SU-DHL-6 (cell line): Measurements from ENCODE around the gene MYH15.

ENCODE experiments used
- H2AFZ ChIP-seq: fragments of 200-600 bp; sonication (generic); 2 replicates; pipeline ENCODE4 v1.6.1; 2014; ENCODE audit warnings: low read depth, mild to moderate bottlenecking, moderate library complexity, mixed read lengths, antibody characterized with exemption, low read length; ENCODE audit not compliant: severe bottlenecking
- H3F3A ChIP-seq: fragments of 200-600 bp; shearing (Covaris generic); 2 replicates; pipeline ENCODE4 v1.6.0; 2016; ENCODE audit warnings: antibody characterized with exemption, mild to moderate bottlenecking; ENCODE audit not compliant: insufficient read depth
- H3K27ac ChIP-seq: fragments of 200-600 bp; sonication (generic); 2 replicates; pipeline ENCODE4 v1.5.1; 2016; ENCODE audit warnings: low read depth, mild to moderate bottlenecking, low read length, moderate library complexity, mixed read lengths
- H3K27me3 ChIP-seq: fragments of 200-600 bp; sonication (generic), shearing (Covaris generic); 2 replicates; pipeline ENCODE4 v1.6.0; 2014; ENCODE audit warnings: mild to moderate bottlenecking, low read length
- H3K36me3 ChIP-seq: fragments of 200-600 bp; sonication (generic); 2 replicates; pipeline ENCODE4 v1.6.1; 2014; ENCODE audit warnings: mild to moderate bottlenecking, low read length, mixed read lengths
- H3K4me2 ChIP-seq: fragments of 300-600, 200-600 bp; shearing (Covaris generic), sonication (generic); 2 replicates; pipeline ENCODE4 v1.6.0; 2014; ENCODE audit warnings: low read length, low read depth, mild to moderate bottlenecking; ENCODE audit not compliant: poor library complexity, severe bottlenecking
- H3K4me3 ChIP-seq: fragments of 200-600 bp; sonication (generic); 2 replicates; pipeline ENCODE4 v1.5.1; 2014; ENCODE audit warnings: antibody characterized with exemption, low read length, mild to moderate bottlenecking, mixed read lengths; ENCODE audit not compliant: insufficient read depth, poor library complexity, severe bottlenecking
- H3K79me2 ChIP-seq: fragments of 200-600 bp; sonication (generic); 2 replicates; pipeline ENCODE4 v1.6.1; 2014; ENCODE audit warnings: mild to moderate bottlenecking, low read length, moderate library complexity; ENCODE audit not compliant: insufficient read depth
- H3K9ac ChIP-seq: fragments of 200-600 bp; sonication (generic); 2 replicates; pipeline ENCODE4 v1.7.0; 2014; ENCODE audit warnings: mild to moderate bottlenecking, low read length
- H3K9me2 ChIP-seq: fragments of 200-600 bp; sonication (generic); replicated peaks from 2 replicates; pipeline ENCODE4 v1.6.1; 2014; ENCODE audit warnings: low read length; ENCODE audit not compliant: insufficient read depth
- H3K9me3 ChIP-seq: fragments of 200-600 bp; sonication (generic); 2 replicates; pipeline ENCODE4 v1.6.1; 2014; ENCODE audit warnings: low read length, mixed read lengths; ENCODE audit not compliant: insufficient read depth
- H4K20me1 ChIP-seq: fragments of 200-600 bp; sonication (generic); 2 replicates; pipeline ENCODE4 v1.6.1; 2014; ENCODE audit warnings: low read depth, mild to moderate bottlenecking, antibody characterized with exemption, low read length, moderate library complexity, mixed read lengths
- EZH2phosphoT487 ChIP-seq: fragments of 200-600 bp; sonication (generic), shearing (Covaris generic); conservative IDR thresholded peaks from 2 replicates; pipeline ENCODE4 v1.6.1; 2018; ENCODE audit warnings: mild to moderate bottlenecking, antibody characterized with exemption, low read length, moderate library complexity, mixed read lengths
- TF ChIP-seq, protein P1 (sequence below): fragments of 200-600 bp; sonication (generic); IDR thresholded peaks from one replicate; pipeline ENCODE4 v1.5.1; 2017; ENCODE audit warnings: antibody characterized with exemption, mild to moderate bottlenecking, low read length, moderate library complexity; ENCODE audit not compliant: insufficient read depth, poor library complexity, severe bottlenecking

Gene MYH15

DNA sequence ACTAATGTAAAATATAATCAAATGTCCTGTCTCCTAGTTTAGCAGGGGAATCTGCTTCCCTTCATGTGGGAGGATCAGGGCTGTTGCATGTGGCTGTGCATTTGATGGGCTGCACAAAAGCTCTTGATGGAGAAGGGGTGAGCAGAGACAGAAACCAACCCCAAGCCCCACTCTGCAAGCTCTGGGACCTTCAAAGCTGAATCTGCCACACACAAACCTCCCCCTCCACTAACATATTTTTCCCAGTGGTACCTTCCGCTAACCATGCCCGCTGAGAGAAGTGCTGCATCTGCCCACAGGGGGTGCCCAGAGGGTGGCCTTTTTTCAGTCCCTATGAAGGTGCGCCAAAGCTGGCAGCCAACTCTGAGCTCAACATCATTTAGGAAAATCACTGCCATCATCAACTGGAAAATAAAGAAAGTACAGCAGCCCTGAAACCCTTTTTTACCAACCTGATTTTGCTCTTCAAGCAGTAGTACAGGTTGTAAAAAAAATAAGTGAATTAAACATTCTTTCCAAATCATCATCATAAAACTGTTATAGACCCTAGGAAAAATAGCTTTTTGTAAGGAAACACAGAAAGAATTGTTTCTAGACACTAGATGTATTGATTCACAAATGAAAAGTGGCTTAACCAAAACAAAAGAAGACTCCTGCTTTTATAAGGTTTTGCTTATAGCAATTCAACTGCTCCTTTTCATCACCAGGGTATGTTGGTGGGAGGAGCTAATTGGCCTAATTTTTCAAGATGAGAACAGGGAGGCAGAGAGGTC lies 117.1 kb downstream of the MYH15 start:
- no peak overlapping the region for H2AFZ ChIP-seq

DNA sequence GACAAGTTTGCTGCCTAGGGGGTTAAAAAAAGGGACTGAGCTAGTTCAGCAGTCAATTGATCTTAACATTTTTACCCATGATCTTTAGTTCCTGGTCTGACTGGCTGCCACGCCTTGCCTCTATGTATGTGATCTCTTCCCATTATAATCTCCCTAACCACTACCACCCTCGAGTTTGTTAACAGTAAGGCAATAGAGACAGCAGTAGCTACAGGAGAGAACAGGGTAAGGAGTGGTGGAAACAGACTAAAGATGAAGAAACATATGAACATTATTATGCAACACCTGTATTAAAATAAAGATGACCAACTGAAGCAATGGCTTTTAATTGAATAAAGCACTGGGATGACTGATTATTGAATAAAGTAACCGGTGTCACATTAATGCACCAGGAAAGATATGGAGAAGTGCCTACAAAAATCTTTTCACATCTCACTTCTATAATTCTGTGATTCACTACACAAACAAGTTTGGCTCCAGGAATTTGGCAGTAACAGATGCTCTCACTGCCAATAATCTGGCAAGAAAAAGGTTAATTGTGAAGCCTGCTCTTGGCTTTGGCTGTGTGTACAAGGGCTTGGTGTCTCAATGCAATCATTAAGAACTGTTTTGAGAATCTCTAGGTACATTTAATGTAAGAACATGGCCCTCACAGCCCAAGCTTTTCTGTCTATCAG lies 118.3 kb downstream of the MYH15 start:
- Histone ChIP-seq H3K4me2 (no peak overlapping the region), H3K9me2 (no peaks in the 10 kb centered on the region), H3K27me3 (no peaks in the 10 kb centered on the region), H2AFZ (no peak overlapping the region), H3K79me2 (no peaks in the 10 kb centered on the region), H3K9ac (no peak overlapping the region), H3K36me3 (no peaks in the 10 kb centered on the region), H3K9me3 (no peaks in the 10 kb centered on the region), H3F3A (no peaks in the 10 kb centered on the region), H3K27ac (no peak overlapping the region), H4K20me1 (no peaks in the 10 kb centered on the region), H3K4me3 (no peak overlapping the region)
- TF ChIP-seq EZH2phosphoT487, result no peak
- TF ChIP-seq, protein P1, sequence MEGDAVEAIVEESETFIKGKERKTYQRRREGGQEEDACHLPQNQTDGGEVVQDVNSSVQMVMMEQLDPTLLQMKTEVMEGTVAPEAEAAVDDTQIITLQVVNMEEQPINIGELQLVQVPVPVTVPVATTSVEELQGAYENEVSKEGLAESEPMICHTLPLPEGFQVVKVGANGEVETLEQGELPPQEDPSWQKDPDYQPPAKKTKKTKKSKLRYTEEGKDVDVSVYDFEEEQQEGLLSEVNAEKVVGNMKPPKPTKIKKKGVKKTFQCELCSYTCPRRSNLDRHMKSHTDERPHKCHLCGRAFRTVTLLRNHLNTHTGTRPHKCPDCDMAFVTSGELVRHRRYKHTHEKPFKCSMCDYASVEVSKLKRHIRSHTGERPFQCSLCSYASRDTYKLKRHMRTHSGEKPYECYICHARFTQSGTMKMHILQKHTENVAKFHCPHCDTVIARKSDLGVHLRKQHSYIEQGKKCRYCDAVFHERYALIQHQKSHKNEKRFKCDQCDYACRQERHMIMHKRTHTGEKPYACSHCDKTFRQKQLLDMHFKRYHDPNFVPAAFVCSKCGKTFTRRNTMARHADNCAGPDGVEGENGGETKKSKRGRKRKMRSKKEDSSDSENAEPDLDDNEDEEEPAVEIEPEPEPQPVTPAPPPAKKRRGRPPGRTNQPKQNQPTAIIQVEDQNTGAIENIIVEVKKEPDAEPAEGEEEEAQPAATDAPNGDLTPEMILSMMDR, result no peak

More for the DNA sequence above, 117.1 kb downstream of the MYH15 start:
- Histone ChIP-seq H3K9me2 (no peaks in the 10 kb centered on the region), H3K9me3 (no peaks in the 10 kb centered on the region), H3K79me2 (no peaks in the 10 kb centered on the region), H3K36me3 (no peaks in the 10 kb centered on the region), H3K4me3 (no peak overlapping the region), H3K9ac (no peak overlapping the region), H4K20me1 (no peaks in the 10 kb centered on the region), H3K27ac (no peak overlapping the region), H3K4me2 (no peak overlapping the region), H3F3A (no peaks in the 10 kb centered on the region), H3K27me3 (no peaks in the 10 kb centered on the region)
- TF ChIP-seq EZH2phosphoT487, result no peak
- TF ChIP-seq, protein P1, result no peak

- H3K9me2 ChIP-seq, result no peaks in the 10 kb centered on the region
- H3K4me2 ChIP-seq, result no peak overlapping the region
- no peak overlapping the region for H3K4me3 ChIP-seq
- H3K27me3 ChIP-seq, result no peaks in the 10 kb centered on the region
- no peaks in the 10 kb centered on the region for H4K20me1 ChIP-seq
- H3K27ac ChIP-seq, result no peak overlapping the region
- H3F3A ChIP-seq, result no peaks in the 10 kb centered on the region
- TF ChIP-seq, protein P1, result no peak
- no peak for TF ChIP-seq EZH2phosphoT487
- H3K9me3 ChIP-seq, result no peaks in the 10 kb centered on the region
- H3K36me3 ChIP-seq, result no peaks in the 10 kb centered on the region
- no peaks in the 10 kb centered on the region for H3K79me2 ChIP-seq
- no peak overlapping the region for H2AFZ ChIP-seq
- H3K9ac ChIP-seq, result no peak overlapping the region
Observed at GRCh38 chr3:108389372-108389771, 121.0 kb downstream of the MYH15 start.
